SU-DHL-6 (cell line): Measurements from ENCODE around the gene SATL1.

Experiments
- CTCF ChIP-seq: fragments of 200-600 bp; sonication (generic); IDR thresholded peaks from one replicate; pipeline ENCODE4 v1.5.1; 2017; ENCODE audit warnings: antibody characterized with exemption, mild to moderate bottlenecking, low read length, moderate library complexity; ENCODE audit not compliant: insufficient read depth, poor library complexity, severe bottlenecking
- EZH2phosphoT487 ChIP-seq: fragments of 200-600 bp; sonication (generic), shearing (Covaris generic); conservative IDR thresholded peaks from 2 replicates; pipeline ENCODE4 v1.6.1; 2018; ENCODE audit warnings: mild to moderate bottlenecking, antibody characterized with exemption, low read length, moderate library complexity, mixed read lengths

- TF ChIP-seq CTCF = no peak
- no peak for TF ChIP-seq EZH2phosphoT487
These were observed 191.4 kb downstream of the SATL1 start for GRCh38 chrX:85052205-85052604.
